Esophagus muscularis mucosa (tissue), 4 donors: Measurements from ENCODE around the gene RPS6KA5.

Source experiments
- CTCF ChIP-seq, 3 experiments: fragments of 200-600 bp in 2 of 3; fragments of 450-650 bp in 1 of 3; sonication (generic) in 2 of 3; IDR thresholded peaks; one replicate each; pipeline ENCODE4 v1.5.1; 2017 to 2019; ENCODE audit warnings: antibody characterized with exemption in 3 of 3, mild to moderate bottlenecking in 2 of 3, moderate library complexity in 1 of 3
- EP300 ChIP-seq: sonication (generic); formaldehyde crosslinking; IDR thresholded peaks from one replicate; pipeline ENCODE4 v1.6.1; 2017; ENCODE audit warnings: antibody characterized with exemption
- POLR2A ChIP-seq: fragments of 450-650 bp; IDR thresholded peaks from one replicate; pipeline ENCODE4 v1.6.1; 2017; ENCODE audit warnings: antibody characterized with exemption, moderate library complexity, mild to moderate bottlenecking, low read depth

- TF ChIP-seq POLR2A (no peak), CTCF (IDR thresholded peaks at IDR 0.05) (no peak), EP300 (no peak)
Measured at GRCh38 chr14:91108941-91109611, 48.6 kb upstream of the RPS6KA5 start.
